Uterus (tissue), 2 donors: Measurements from ENCODE around the gene RPRD1B.

Experiments
- CTCF ChIP-seq, 4 experiments: fragments of 200-600 bp in 2 of 4; fragments of 450-650 bp in 2 of 4; sonication (generic) in 2 of 4; IDR thresholded peaks; one replicate each; pipeline ENCODE4 v1.5.1; 2016 to 2019; ENCODE audit warnings: antibody characterized with exemption in 4 of 4, mild to moderate bottlenecking in 2 of 4, moderate library complexity in 1 of 4
- POLR2A ChIP-seq, 2 donors: fragments of 450-650 bp; IDR thresholded peaks; one replicate each; pipeline ENCODE4 v1.6.1; 2016; ENCODE audit warnings: antibody characterized with exemption in 2 of 2, mild to moderate bottlenecking in 1 of 2, moderate library complexity in 1 of 2

- TF ChIP-seq CTCF (IDR thresholded peaks at IDR 0.05) (no peak), POLR2A (IDR thresholded peaks at IDR 0.05) (no peak)
Measured at GRCh38 chr20:38021087-38021772, 12.3 kb upstream of the RPRD1B start.
